ENCODE results near the gene SEPHS1. TPM values are rescaled to one million over a fixed set of nuclear protein-coding genes. Genes with fewer than 3 reads are reported as not detected.
A peak's percentile ranks its signal among the peaks of the same experiment; 100 is the strongest.

The SEPHS1 gene
- total and polyA plus RNA-seq, 2 donors (not counting 3 experiments of a cell fraction or from before 2014, with no cell fraction given): 40.6 to 55.4 TPM

DNA sequence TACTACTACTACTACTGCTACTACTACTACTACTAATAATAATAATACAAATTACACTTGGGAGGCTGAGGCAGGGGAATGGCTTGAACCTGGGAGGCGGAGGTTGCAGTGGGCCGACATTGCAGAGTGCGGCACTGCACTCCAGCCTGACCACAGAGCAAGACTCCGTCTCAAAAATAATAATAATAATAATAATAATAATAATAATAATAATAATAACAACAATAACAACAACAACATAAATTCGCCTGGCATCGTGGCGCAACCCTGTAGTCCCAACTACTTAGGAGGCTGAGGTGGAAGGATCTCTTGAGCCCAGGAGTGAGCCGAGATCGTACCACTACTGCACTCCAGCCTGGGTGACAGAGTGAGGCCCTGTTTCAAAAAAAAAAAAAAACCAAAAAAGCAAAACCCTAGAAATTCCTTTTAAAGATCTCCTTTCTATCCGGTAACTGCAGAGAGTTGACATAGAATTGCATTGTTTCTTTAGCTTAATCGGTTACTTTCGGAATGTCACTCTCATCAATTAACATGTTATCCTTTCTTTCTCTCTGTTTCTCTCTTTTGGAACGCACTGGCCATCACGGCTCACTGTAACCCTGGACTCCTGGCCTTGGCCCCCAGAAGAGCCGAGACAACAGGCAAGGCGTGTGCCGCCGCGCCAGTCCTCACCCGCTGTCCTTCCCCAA, 49.2 kb downstream of the SEPHS1 start:
- dilution Hi-C loops (cut with MboI; ENCODE audit: extremely low pct_ligation_motif_present, low sequenced_read_pairs): no loop called here
- POLR2A ChIA-PET: interaction anchor here (0.7 to 1.1 kb wide), 2 partner anchors 10 to 19 kb away, joined by 3 to 5 read pairs; no protein-coding TSS in a partner anchor
- H3K27ac ChIP-seq (ENCODE audit: insufficient read depth, low read depth, low read length): peak overlapping the region; percentile 72

DNA sequence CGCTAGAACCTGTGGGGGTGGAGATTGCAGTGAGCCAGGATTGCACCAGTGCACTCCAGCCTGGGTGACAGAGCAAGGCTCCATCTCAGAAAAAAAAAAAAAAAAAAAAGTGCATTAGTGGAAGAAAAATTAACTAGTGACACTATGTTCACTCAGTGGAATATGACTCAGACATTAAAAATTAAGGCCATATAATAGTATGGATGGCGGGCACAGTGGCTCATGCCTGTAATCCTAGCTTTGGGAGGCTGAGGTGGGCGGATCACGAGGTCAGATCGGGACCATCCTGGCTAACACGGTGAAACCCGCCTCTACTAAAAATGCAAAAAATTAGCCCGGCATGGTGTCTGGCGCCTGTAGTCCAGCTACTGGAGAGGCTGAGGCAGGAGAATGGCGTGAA, 51.6 kb downstream of the SEPHS1 start:
- CTCF ChIA-PET: interaction anchor here (0.9 kb wide), 1 partner anchor 135 kb away, joined by 3 read pairs; the partner anchor contains the start of gene MCM10

More for the DNA sequence above, 49.2 kb downstream of the SEPHS1 start:
- Histone ChIP-seq H3K4me1 (ENCODE audit: control insufficient read depth, extremely low read depth, insufficient read depth, low read length) (peaks cover 5% of the 10 kb centered on the region), H3K27me3 (ENCODE audit: control insufficient read depth in 2 of 2, insufficient read depth in 2 of 2, low read length in 2 of 2) (no peaks in the 10 kb centered on the region), H3K9me1 (replicated peaks; ENCODE audit: control insufficient read depth, extremely low read depth, insufficient read depth, low read length) (no peaks in the 10 kb centered on the region), H3K4me3 (replicated peaks in 1 of 3; ENCODE audit: insufficient read depth in 1 of 3, low read depth in 1 of 3, low read length in 3 of 3) (peak overlapping the region; percentile 63 to 68 (median 64)), H3K79me2 (ENCODE audit: control insufficient read depth, insufficient read depth, low read length) (no peaks in the 10 kb centered on the region), H3K36me3 (ENCODE audit: control insufficient read depth in 2 of 2, extremely low read depth in 1 of 2, insufficient read depth in 2 of 2, low read length in 2 of 2) (no peaks in the 10 kb centered on the region), H3K9ac (replicated peaks; ENCODE audit: extremely low read depth, insufficient read depth, low read length) (peak overlapping the region; percentile 91), H4K20me1 (replicated peaks; ENCODE audit: control insufficient read depth, extremely low read depth, insufficient read depth, low read length) (no peaks in the 10 kb centered on the region), H3K9me3 (replicated peaks; ENCODE audit: control insufficient read depth, insufficient read depth, low read length) (no peaks in the 10 kb centered on the region), H2AFZ (ENCODE audit: low read depth, low read length) (peak overlapping the region; percentile 98), H3K4me2 (ENCODE audit: insufficient read depth, low read length) (peak overlapping the region; percentile 94)
- no peak for DNase-seq (ENCODE audit: low read depth, low spot score)
- CTCF ChIA-PET: interaction anchor here (1.0 to 2.2 kb wide), 5 partner anchors 14 to 137 kb away, joined by 3 to 9 read pairs (median 7); partner anchors contain the start of gene MCM10
- no peak for FAIRE-seq
- BruUV-seq (replicated peaks): no TSS peak
- no peak for TF ChIP-seq FOS (IDR thresholded peaks at IDR 0.05; ENCODE audit: borderline replicate concordance, insufficient read depth, low read length)
- no peak for TF ChIP-seq POLR2AphosphoS5 (IDR thresholded peaks at IDR 0.05; ENCODE audit: insufficient read depth, low read depth, low read length)
- TF ChIP-seq, protein P1, sequence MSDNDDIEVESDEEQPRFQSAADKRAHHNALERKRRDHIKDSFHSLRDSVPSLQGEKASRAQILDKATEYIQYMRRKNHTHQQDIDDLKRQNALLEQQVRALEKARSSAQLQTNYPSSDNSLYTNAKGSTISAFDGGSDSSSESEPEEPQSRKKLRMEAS (IDR thresholded peaks at IDR 0.05; ENCODE audit: insufficient read depth, insufficient read length): no peak
- no peak for TF ChIP-seq MYC (IDR thresholded peaks at IDR 0.05; ENCODE audit: low read depth, low read length)
- no peak for TF ChIP-seq POLR2A (IDR thresholded peaks at IDR 0.05; ENCODE audit: low read depth, low read length)
- TF ChIP-seq GATA2 (IDR thresholded peaks at IDR 0.05; ENCODE audit: insufficient read depth, insufficient read length, low read depth, low read length): no peak
- intact Hi-C loops (cut with micrococcal nuclease): loop anchor here (1.0 kb wide), 1 partner anchor 230 kb away; the partner anchor contains the start of gene BEND7

More for the DNA sequence above, 51.6 kb downstream of the SEPHS1 start:
- no peak for TF ChIP-seq FOS (IDR thresholded peaks at IDR 0.05; ENCODE audit: borderline replicate concordance, insufficient read depth, low read length)
- no peak for TF ChIP-seq POLR2A (IDR thresholded peaks at IDR 0.05; ENCODE audit: low read depth, low read length)
- TF ChIP-seq POLR2AphosphoS5 (IDR thresholded peaks at IDR 0.05; ENCODE audit: insufficient read depth, low read depth, low read length): no peak
- TF ChIP-seq EZH2 (IDR thresholded peaks at IDR 0.05; ENCODE audit: borderline replicate concordance, low read depth, low read length, severe bottlenecking): no peak
- no peak for TF ChIP-seq GATA2 (IDR thresholded peaks at IDR 0.05; ENCODE audit: insufficient read depth, insufficient read length, low read depth, low read length)
- TF ChIP-seq, protein P1 (IDR thresholded peaks at IDR 0.05; ENCODE audit: insufficient read depth, insufficient read length): no peak
- no peak for TF ChIP-seq MYC (IDR thresholded peaks at IDR 0.05; ENCODE audit: low read depth, low read length)
- TF ChIP-seq JUN (IDR thresholded peaks at IDR 0.05; ENCODE audit: borderline replicate concordance, insufficient read depth, insufficient read length, low read depth): no peak
- TF ChIP-seq, protein P2, sequence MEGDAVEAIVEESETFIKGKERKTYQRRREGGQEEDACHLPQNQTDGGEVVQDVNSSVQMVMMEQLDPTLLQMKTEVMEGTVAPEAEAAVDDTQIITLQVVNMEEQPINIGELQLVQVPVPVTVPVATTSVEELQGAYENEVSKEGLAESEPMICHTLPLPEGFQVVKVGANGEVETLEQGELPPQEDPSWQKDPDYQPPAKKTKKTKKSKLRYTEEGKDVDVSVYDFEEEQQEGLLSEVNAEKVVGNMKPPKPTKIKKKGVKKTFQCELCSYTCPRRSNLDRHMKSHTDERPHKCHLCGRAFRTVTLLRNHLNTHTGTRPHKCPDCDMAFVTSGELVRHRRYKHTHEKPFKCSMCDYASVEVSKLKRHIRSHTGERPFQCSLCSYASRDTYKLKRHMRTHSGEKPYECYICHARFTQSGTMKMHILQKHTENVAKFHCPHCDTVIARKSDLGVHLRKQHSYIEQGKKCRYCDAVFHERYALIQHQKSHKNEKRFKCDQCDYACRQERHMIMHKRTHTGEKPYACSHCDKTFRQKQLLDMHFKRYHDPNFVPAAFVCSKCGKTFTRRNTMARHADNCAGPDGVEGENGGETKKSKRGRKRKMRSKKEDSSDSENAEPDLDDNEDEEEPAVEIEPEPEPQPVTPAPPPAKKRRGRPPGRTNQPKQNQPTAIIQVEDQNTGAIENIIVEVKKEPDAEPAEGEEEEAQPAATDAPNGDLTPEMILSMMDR (IDR thresholded peaks at IDR 0.05; ENCODE audit: extremely low read depth in 1 of 2, insufficient read depth in 1 of 2, low read depth in 1 of 2, low read length in 2 of 2): no peak
- Histone ChIP-seq H3K36me3 (ENCODE audit: control insufficient read depth in 2 of 2, extremely low read depth in 1 of 2, insufficient read depth in 2 of 2, low read length in 2 of 2) (no peaks in the 10 kb centered on the region), H3K9me1 (replicated peaks; ENCODE audit: control insufficient read depth, extremely low read depth, insufficient read depth, low read length) (no peaks in the 10 kb centered on the region), H3K27me3 (ENCODE audit: control insufficient read depth in 2 of 2, insufficient read depth in 2 of 2, low read length in 2 of 2) (no peaks in the 10 kb centered on the region), H3K27ac (ENCODE audit: insufficient read depth, low read depth, low read length) (no peak overlapping the region), H4K20me1 (replicated peaks; ENCODE audit: control insufficient read depth, extremely low read depth, insufficient read depth, low read length) (no peaks in the 10 kb centered on the region), H3K4me3 (replicated peaks in 1 of 3; ENCODE audit: insufficient read depth in 1 of 3, low read depth in 1 of 3, low read length in 3 of 3) (no peak overlapping the region), H2AFZ (ENCODE audit: low read depth, low read length) (no peak overlapping the region), H3K4me1 (ENCODE audit: control insufficient read depth, extremely low read depth, insufficient read depth, low read length) (peaks cover 2% of the 10 kb centered on the region), H3K9me3 (replicated peaks; ENCODE audit: control insufficient read depth, insufficient read depth, low read length) (no peaks in the 10 kb centered on the region), H3K9ac (replicated peaks; ENCODE audit: extremely low read depth, insufficient read depth, low read length) (no peak overlapping the region), H3K79me2 (ENCODE audit: control insufficient read depth, insufficient read depth, low read length) (no peaks in the 10 kb centered on the region), H3K4me2 (ENCODE audit: insufficient read depth, low read length) (no peak overlapping the region)
- no peak for DNase-seq (ENCODE audit: low read depth, low spot score)
- POLR2A ChIA-PET: no interaction called here
- peak; percentile 18 for FAIRE-seq
- intact Hi-C loops (cut with micrococcal nuclease) (no loop called here), dilution Hi-C loops (cut with MboI; ENCODE audit: extremely low pct_ligation_motif_present, low sequenced_read_pairs) (no loop called here)
- BruUV-seq (replicated peaks): no TSS peak

Data from endothelial cell of umbilical vein (primary cell).